C4-2B (cell line): ENCODE measurements around the gene KRT25.

Source experiments
- ZFX ChIP-seq: fragments of 450-650 bp; IDR thresholded peaks from 2 replicates; pipeline ENCODE4 v1.6.1; 2017
- TF ChIP-seq, protein P1 (sequence below): fragments of 450-650 bp; conservative IDR thresholded peaks from 2 replicates; pipeline ENCODE4 v1.5.1; 2017; ENCODE audit warnings: mild to moderate bottlenecking

- TF ChIP-seq, protein P1, sequence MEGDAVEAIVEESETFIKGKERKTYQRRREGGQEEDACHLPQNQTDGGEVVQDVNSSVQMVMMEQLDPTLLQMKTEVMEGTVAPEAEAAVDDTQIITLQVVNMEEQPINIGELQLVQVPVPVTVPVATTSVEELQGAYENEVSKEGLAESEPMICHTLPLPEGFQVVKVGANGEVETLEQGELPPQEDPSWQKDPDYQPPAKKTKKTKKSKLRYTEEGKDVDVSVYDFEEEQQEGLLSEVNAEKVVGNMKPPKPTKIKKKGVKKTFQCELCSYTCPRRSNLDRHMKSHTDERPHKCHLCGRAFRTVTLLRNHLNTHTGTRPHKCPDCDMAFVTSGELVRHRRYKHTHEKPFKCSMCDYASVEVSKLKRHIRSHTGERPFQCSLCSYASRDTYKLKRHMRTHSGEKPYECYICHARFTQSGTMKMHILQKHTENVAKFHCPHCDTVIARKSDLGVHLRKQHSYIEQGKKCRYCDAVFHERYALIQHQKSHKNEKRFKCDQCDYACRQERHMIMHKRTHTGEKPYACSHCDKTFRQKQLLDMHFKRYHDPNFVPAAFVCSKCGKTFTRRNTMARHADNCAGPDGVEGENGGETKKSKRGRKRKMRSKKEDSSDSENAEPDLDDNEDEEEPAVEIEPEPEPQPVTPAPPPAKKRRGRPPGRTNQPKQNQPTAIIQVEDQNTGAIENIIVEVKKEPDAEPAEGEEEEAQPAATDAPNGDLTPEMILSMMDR = no peak
- TF ChIP-seq ZFX = no peak
Observed at GRCh38 chr17:40717776-40718175, 37.4 kb downstream of the KRT25 start.
